Left lung (tissue), 10 donors: ENCODE results near the gene DDX56. TPM values are rescaled to one million over a fixed set of nuclear protein-coding genes. Genes with fewer than 3 reads are reported as not detected.
A peak's percentile ranks its signal among the peaks of the same experiment; 100 is the strongest.

ENCODE experiments used
- ATAC-seq: fragments of 200-7000 bp; cut with Tn5 transposase; one replicate; pipeline ENCODE4 v1.9.1; 2020; ENCODE audit warnings: moderate library complexity
- DNase-seq, 4 donors: peaks; one replicate each; pipeline ENCODE4 v3.0.0-alpha.2; 2013 to 2020
- H3K27ac ChIP-seq, 2 donors: fragments of 200-600 bp; sonication (generic) in 1 of 2; one replicate each; pipeline versions ENCODE4 v1.5.0 to v1.8.0; 2020 to 2021
- H3K27me3 ChIP-seq, 2 donors: fragments of 200-600 bp; sonication (generic) in 1 of 2; one replicate each; pipeline versions ENCODE4 v1.5.0 to v1.8.0; 2020 to 2021
- H3K36me3 ChIP-seq, 2 donors: fragments of 200-600 bp; sonication (generic) in 1 of 2; one replicate each; pipeline versions ENCODE4 v1.5.0 to v1.8.0; 2020 to 2021
- H3K4me1 ChIP-seq, 2 donors: fragments of 200-600 bp; one replicate each; pipeline ENCODE4 v1.8.0; 2021
- H3K4me3 ChIP-seq, 2 donors: fragments of 200-600 bp; sonication (generic) in 1 of 2; one replicate each; pipeline versions ENCODE4 v1.5.0 to v1.8.0; 2020 to 2021; ENCODE audit warnings: mild to moderate bottlenecking in 1 of 2
- H3K9me3 ChIP-seq, 2 donors: fragments of 200-600 bp; sonication (generic) in 1 of 2; one replicate each; pipeline versions ENCODE4 v1.5.0 to v1.8.0; 2020 to 2021
- CTCF ChIP-seq, 2 donors: fragments of 200-600 bp; sonication (generic) in 1 of 2; IDR thresholded peaks; one replicate each; pipeline versions ENCODE4 v1.5.0 to v1.8.0; 2021; ENCODE audit warnings: antibody characterized with exemption in 2 of 2
- intact Hi-C, 2 donors: fragments of 100-400 bp; cut with DNase I; formaldehyde crosslinking; loops; one replicate each; pipeline versions ENCODE4 v1.11.2 to v1.14.2; 2022
- polyA plus RNA-seq, 6 donors: library from polyadenylated mRNA; unstranded; fragments of 120-200 nt; gene quantifications; one replicate each; pipeline ENCODE4 v1.2.1, GENCODE V29; 2013; ENCODE audit not compliant: insufficient read length in 6 of 6
- total RNA-seq, 2 donors: library from RNA; stranded (reverse); fragmentation: NEBNext Ultra II Directional; extraction: Animal tissue kit (Norgen Biotek cat#: 25700); gene quantifications; one replicate each; pipeline ENCODE4 v1.2.1, GENCODE V29; 2021
- donor health status: DM: no; HTN: yes; CAD: no.
- donor health status: DM: no; HTN: no; CAD: no.

Gene DDX56
- total and polyA plus RNA-seq, 8 donors = 43.1 to 86.1 (median 70.8) TPM

GRCh38 chr7:44534501-44534900 lies 39.2 kb downstream of the DDX56 start:
- intact Hi-C loops = no loop called here
- Histone ChIP-seq H3K4me1 (no peaks in the 10 kb centered on the region), H3K27ac (no peak overlapping the region), H3K27me3 (no peaks in the 10 kb centered on the region), H3K9me3 (no peaks in the 10 kb centered on the region), H3K4me3 (no peak overlapping the region), H3K36me3 (no peaks in the 10 kb centered on the region)
- TF ChIP-seq CTCF (IDR thresholded peaks at IDR 0.05) = peak; percentile 32 to 38
- ATAC-seq (peak; percentile 66), DNase-seq (peak in 1 of 4 donors; percentile 21)

- H3K4me3 ChIP-seq = no peak overlapping the region
- no peaks in the 10 kb centered on the region for H3K27me3 ChIP-seq
- DNase-seq (peak in 1 of 4 donors; percentile 7), ATAC-seq (no peak)
- TF ChIP-seq CTCF (IDR thresholded peaks at IDR 0.05) = no peak
- no peaks in the 10 kb centered on the region for H3K4me1 ChIP-seq
- H3K9me3 ChIP-seq = no peaks in the 10 kb centered on the region
- intact Hi-C loops = no loop called here
- no peak overlapping the region for H3K27ac ChIP-seq
- H3K36me3 ChIP-seq = no peaks in the 10 kb centered on the region
These were observed 39.6 kb downstream of the DDX56 start for GRCh38 chr7:44534087-44534486.

GRCh38 chr7:44533301-44534055 lies 40.2 kb downstream of the DDX56 start:
- Histone ChIP-seq H3K4me3 (no peak overlapping the region), H3K9me3 (no peaks in the 10 kb centered on the region), H3K27ac (no peak overlapping the region), H3K36me3 (no peaks in the 10 kb centered on the region), H3K4me1 (no peaks in the 10 kb centered on the region), H3K27me3 (no peaks in the 10 kb centered on the region)
- DNase-seq (no peak), ATAC-seq (no peak)
- no peak for TF ChIP-seq CTCF (IDR thresholded peaks at IDR 0.05)
- intact Hi-C loops = no loop called here

- H3K36me3 ChIP-seq = no peaks in the 10 kb centered on the region
- ATAC-seq (no peak), DNase-seq (no peak)
- peaks cover 0 to 16% of the 10 kb centered on the region in 2 donors for H3K9me3 ChIP-seq
- no peak overlapping the region for H3K4me3 ChIP-seq
- no peaks in the 10 kb centered on the region for H3K4me1 ChIP-seq
- no peak overlapping the region for H3K27ac ChIP-seq
- no peak for TF ChIP-seq CTCF (IDR thresholded peaks at IDR 0.05)
- no peaks in the 10 kb centered on the region for H3K27me3 ChIP-seq
- intact Hi-C loops = no loop called here
These were observed 42.0 kb downstream of the DDX56 start for GRCh38 chr7:44531421-44532380.

GRCh38 chr7:44530990-44531389 lies 42.7 kb downstream of the DDX56 start:
- no peaks in the 10 kb centered on the region for H3K36me3 ChIP-seq
- ATAC-seq = no peak
- H3K9me3 ChIP-seq = peaks cover 0 to 23% of the 10 kb centered on the region in 2 donors
- no peak overlapping the region for H3K4me3 ChIP-seq
- intact Hi-C loops = no loop called here
- no peak overlapping the region for H3K27ac ChIP-seq
- H3K27me3 ChIP-seq = no peaks in the 10 kb centered on the region
- no peak for TF ChIP-seq CTCF (IDR thresholded peaks at IDR 0.05)
- H3K4me1 ChIP-seq = no peaks in the 10 kb centered on the region
- DNase-seq = no peak
